Neural crest cell (in vitro differentiated cells): Measurements from ENCODE around the gene ERP44. TPM values are rescaled to one million over a fixed set of nuclear protein-coding genes. Genes with fewer than 3 reads are reported as not detected.
"Not testable (repeated sequence)": the region's sequence is repeated elsewhere in the genome, so short reads cannot be mapped to it uniquely, and the experiment has no call there.

Source experiments
- DNase-seq: peaks from one replicate; pipeline ENCODE4 v3.0.0; 2021; ENCODE audit warnings: low read depth, mixed read lengths, low spot score
- H3K27ac Mint-ChIP-seq: one replicate; pipeline ENCODE4 v1.8.0; 2021; ENCODE audit warnings: mild to moderate bottlenecking, mixed read lengths; ENCODE audit not compliant: unreplicated experiment
- H3K27me3 Mint-ChIP-seq: 2 replicates; pipeline ENCODE4 v1.8.0; 2021; ENCODE audit warnings: low read depth, mild to moderate bottlenecking, mixed read lengths
- H3K36me3 Mint-ChIP-seq: 2 replicates; pipeline ENCODE4 v1.8.0; 2021; ENCODE audit warnings: low read depth, mild to moderate bottlenecking, mixed read lengths
- H3K4me1 Mint-ChIP-seq: 2 replicates; pipeline ENCODE4 v1.8.0; 2021; ENCODE audit warnings: mixed read lengths
- H3K4me3 Mint-ChIP-seq: one replicate; pipeline ENCODE4 v1.8.0; 2021; ENCODE audit warnings: mild to moderate bottlenecking, mixed read lengths
- H3K9me3 Mint-ChIP-seq: 2 replicates; pipeline ENCODE4 v1.8.0; 2021; ENCODE audit warnings: mixed read lengths
- total RNA-seq: library from RNA; stranded (reverse); gene quantifications from 2 replicates; pipeline ENCODE4 v1.2.1, GENCODE V29; 2021
- TF ChIP-seq, protein P1 (sequence below): fragments of 200-600 bp; sonication (generic); conservative IDR thresholded peaks from 2 replicates; pipeline ENCODE4 v1.5.0; 2021; ENCODE audit warnings: antibody characterized with exemption, mild to moderate bottlenecking

Gene ERP44
- total RNA-seq, 1 donor from 2014 or later: 13.6 TPM

- Mint-ChIP-seq H3K27me3 (no peaks in the 10 kb centered on the region), H3K4me1 (peaks cover 5% of the 10 kb centered on the region), H3K36me3 (peaks cover 15% of the 10 kb centered on the region), H3K4me3 (no peak overlapping the region), H3K9me3 (peaks cover 3% of the 10 kb centered on the region), H3K27ac (no peak overlapping the region)
- TF ChIP-seq, protein P1, sequence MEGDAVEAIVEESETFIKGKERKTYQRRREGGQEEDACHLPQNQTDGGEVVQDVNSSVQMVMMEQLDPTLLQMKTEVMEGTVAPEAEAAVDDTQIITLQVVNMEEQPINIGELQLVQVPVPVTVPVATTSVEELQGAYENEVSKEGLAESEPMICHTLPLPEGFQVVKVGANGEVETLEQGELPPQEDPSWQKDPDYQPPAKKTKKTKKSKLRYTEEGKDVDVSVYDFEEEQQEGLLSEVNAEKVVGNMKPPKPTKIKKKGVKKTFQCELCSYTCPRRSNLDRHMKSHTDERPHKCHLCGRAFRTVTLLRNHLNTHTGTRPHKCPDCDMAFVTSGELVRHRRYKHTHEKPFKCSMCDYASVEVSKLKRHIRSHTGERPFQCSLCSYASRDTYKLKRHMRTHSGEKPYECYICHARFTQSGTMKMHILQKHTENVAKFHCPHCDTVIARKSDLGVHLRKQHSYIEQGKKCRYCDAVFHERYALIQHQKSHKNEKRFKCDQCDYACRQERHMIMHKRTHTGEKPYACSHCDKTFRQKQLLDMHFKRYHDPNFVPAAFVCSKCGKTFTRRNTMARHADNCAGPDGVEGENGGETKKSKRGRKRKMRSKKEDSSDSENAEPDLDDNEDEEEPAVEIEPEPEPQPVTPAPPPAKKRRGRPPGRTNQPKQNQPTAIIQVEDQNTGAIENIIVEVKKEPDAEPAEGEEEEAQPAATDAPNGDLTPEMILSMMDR: no peak
- DNase-seq: no peak
Observed at GRCh38 chr9:100071271-100071670, 27.5 kb downstream of the ERP44 start.

GRCh38 chr9:100070104-100071041 lies 28.4 kb downstream of the ERP44 start:
- H3K27ac Mint-ChIP-seq: no peak overlapping the region
- H3K27me3 Mint-ChIP-seq: no peaks in the 10 kb centered on the region
- TF ChIP-seq, protein P1: no peak
- H3K4me3 Mint-ChIP-seq: no peak overlapping the region
- H3K4me1 Mint-ChIP-seq: peaks cover 5% of the 10 kb centered on the region
- H3K36me3 Mint-ChIP-seq: peaks cover 16% of the 10 kb centered on the region
- H3K9me3 Mint-ChIP-seq: peaks cover 3% of the 10 kb centered on the region
- no peak for DNase-seq

DNA sequence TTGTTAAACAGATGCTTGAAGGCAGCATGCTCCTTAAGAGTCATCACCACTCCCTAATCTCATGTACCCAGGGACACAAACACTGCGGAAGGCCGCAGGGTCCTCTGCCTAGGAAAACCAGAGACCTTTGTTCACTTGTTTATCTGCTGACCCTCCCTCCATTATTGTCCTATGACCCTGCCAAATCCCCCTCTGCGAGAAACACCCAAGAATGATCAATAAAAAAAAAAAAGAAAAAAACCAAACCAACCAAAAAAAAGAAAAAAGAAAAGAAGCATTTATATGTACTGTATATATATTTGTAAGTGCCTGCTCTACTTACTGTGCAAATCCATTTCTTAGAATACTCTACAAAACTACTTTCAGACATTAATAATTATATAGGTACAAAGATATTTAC lies 29.7 kb downstream of the ERP44 start:
- not testable (repeated sequence) for H3K4me3 Mint-ChIP-seq, H3K27ac Mint-ChIP-seq, H3K4me1 Mint-ChIP-seq, H3K27me3 Mint-ChIP-seq, H3K9me3 Mint-ChIP-seq, DNase-seq
- H3K36me3 Mint-ChIP-seq: peaks cover 16% of the 10 kb centered on the region

GRCh38 chr9:100067990-100068389 lies 30.8 kb downstream of the ERP44 start:
- not testable (repeated sequence) for H3K9me3 Mint-ChIP-seq, H3K27me3 Mint-ChIP-seq, H3K27ac Mint-ChIP-seq, DNase-seq, H3K4me3 Mint-ChIP-seq, H3K4me1 Mint-ChIP-seq
- H3K36me3 Mint-ChIP-seq: peaks cover 16% of the 10 kb centered on the region

DNA sequence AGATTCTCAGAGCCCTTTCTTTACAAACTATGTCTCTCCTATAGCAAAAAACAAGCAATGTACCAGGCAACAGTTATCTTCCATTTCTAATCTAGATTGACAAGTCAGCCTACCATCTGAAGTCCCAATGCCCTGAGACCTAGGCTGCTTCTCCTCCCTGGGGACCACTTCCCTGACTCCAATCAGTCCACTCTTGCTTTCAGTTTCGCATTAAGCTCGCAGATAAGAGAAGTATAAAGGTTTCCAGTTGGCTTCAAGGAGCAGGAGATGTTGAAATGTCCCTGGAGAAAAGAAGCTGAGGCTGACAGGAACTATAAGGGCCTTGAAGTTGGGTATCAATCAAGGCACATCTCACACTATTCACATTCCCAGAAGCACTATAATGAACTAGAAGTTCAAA lies 32.3 kb downstream of the ERP44 start:
- DNase-seq: no peak
- Mint-ChIP-seq H3K4me1 (peaks cover 5% of the 10 kb centered on the region), H3K27ac (no peak overlapping the region), H3K36me3 (peaks cover 16% of the 10 kb centered on the region), H3K27me3 (no peaks in the 10 kb centered on the region), H3K4me3 (no peak overlapping the region), H3K9me3 (peaks cover 3% of the 10 kb centered on the region)
- TF ChIP-seq, protein P1: no peak

DNA sequence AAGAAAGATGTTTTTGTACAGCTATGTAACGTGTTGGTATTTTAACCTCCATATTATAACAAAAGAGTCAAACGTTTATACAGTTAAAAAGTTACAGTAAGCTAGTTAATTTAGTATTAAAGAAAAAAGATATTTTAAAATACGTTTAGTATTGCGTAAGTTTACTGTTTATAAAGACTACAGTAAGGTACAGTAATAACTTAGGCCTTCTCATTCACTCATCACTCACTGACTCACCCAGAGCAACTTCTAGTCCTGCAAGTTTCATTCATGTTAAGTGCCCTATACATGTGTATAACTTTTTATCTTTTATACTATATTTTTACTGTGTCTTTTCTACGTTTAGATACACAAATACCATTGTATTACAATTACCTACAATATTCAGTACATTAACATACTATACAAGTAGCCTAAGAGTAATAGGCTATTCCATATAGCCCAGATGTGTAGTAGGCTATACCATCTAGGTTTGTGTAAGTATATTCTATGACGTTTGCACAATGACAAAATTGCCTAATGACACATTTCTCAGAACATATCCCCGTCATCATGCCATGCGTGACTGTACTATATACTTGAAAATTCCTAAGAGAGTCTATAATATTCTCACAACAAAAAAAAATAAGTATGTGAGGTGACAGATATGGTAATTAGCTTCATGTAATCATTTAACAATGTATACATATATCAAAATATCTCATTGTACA lies 33.8 kb downstream of the ERP44 start:
- H3K4me1 Mint-ChIP-seq: no peaks in the 10 kb centered on the region
- H3K36me3 Mint-ChIP-seq: peaks cover 9% of the 10 kb centered on the region
- TF ChIP-seq, protein P1: no peak
- no peak overlapping the region for H3K27ac Mint-ChIP-seq
- no peaks in the 10 kb centered on the region for H3K27me3 Mint-ChIP-seq
- H3K9me3 Mint-ChIP-seq: peaks cover 3% of the 10 kb centered on the region
- DNase-seq: no peak
- H3K4me3 Mint-ChIP-seq: no peak overlapping the region
